ENCODE measurements around the gene FBXO41. TPM values are rescaled to one million over a fixed set of nuclear protein-coding genes. Genes with fewer than 3 reads are reported as not detected.

The FBXO41 gene
- total and polyA plus RNA-seq, 10 of the 15 experiments (the other 5 are each of a cell fraction or from before 2014, with no cell fraction given), result 1.9 to 38.9 (median 11.3) TPM

DNA sequence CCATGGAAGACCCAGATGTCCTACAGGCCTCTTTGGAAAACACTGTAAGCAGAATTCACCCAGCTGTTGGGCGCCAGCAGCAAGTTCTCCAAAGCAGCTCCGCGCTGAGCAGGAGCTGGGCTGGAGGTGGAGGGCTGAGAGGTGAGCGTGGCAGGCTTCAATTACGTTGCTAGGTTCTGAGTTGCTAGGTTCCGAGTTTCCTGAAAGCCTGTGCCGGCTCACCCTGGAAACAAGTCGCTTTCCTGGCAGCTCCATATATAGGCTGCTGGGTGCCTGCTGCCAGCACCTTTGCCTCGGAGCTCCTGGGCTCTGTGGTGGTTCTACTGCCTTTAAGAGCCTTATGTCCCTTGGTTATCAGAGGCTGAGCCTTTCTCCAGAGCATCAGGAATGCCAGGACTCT, 23.4 kb upstream of the FBXO41 start:
- intact Hi-C loops (cut with micrococcal nuclease; ENCODE audit: unreplicated experiment) (no loop called here), in situ Hi-C loops (cut with MboI) (no loop called here)
- ChIA-PET SMC1A (ENCODE audit: uncharacterized antibody, unreplicated experiment) (no interaction called here), POLR2A (no interaction called here), RAD21 (ENCODE audit: unreplicated experiment) (no interaction called here), CTCF (interaction anchor here (0.6 kb wide), 1 partner anchor 16 kb away, joined by 3 read pairs; no protein-coding TSS in a partner anchor)
- Histone ChIP-seq H3K27me3 (replicated peaks in 1 of 2; ENCODE audit: control insufficient read depth in 2 of 2, insufficient read depth in 2 of 2, low read length in 1 of 2) (peaks cover 0 to 2% of the 10 kb centered on the region in 2 experiments; a peak in 3 of 4 replicates), H3K9ac (ENCODE audit: control insufficient read depth, insufficient read depth, low read length) (no peak overlapping the region), H4K20me1 (ENCODE audit: control insufficient read depth, insufficient read depth) (no peaks in the 10 kb centered on the region), H3K4me3 (no peak overlapping the region), H3K36me3 (ENCODE audit: control insufficient read depth in 2 of 2, insufficient read depth in 2 of 2, low read length in 1 of 2) (no peaks in the 10 kb centered on the region), H3K79me2 (ENCODE audit: control insufficient read depth, insufficient read depth, low read length) (no peaks in the 10 kb centered on the region), H3K4me1 (ENCODE audit: control insufficient read depth, insufficient read depth, low read length) (no peaks in the 10 kb centered on the region), H3K27ac (ENCODE audit: control insufficient read depth, insufficient read depth) (no peak overlapping the region), H3K9me3 (replicated peaks; ENCODE audit: control insufficient read depth, insufficient read depth, low read length) (no peaks in the 10 kb centered on the region), H2AFZ (ENCODE audit: control insufficient read depth, low read depth, low read length) (no peak overlapping the region), H3K4me2 (ENCODE audit: control insufficient read depth, insufficient read depth) (no peak overlapping the region)
- WGBS (ENCODE audit: insufficient coverage, insufficient replicate concordance, low lambda C conversion rate, missing lambda C conversion rate), result 29% methylated on average over 9 of the region's 9 CpGs
- FAIRE-seq (no peak), DNase-seq (ENCODE audit: low read depth, low spot score) (no peak), ATAC-seq (no peak)
- TF ChIP-seq ZNF207 (IDR thresholded peaks at IDR 0.05; ENCODE audit: borderline replicate concordance) (no peak), NRF1 (conservative IDR thresholded peaks at IDR 0.05; ENCODE audit: low read depth, low read length) (no peak), NFIC (IDR thresholded peaks at IDR 0.05; ENCODE audit: low read depth, low read length) (no peak), NR2C2 (IDR thresholded peaks at IDR 0.05; ENCODE audit: borderline replicate concordance, control insufficient read depth, insufficient read length, low read depth) (no peak), EP300 (IDR thresholded peaks at IDR 0.05; ENCODE audit: borderline replicate concordance in 1 of 2, control insufficient read depth in 1 of 2, low read depth in 2 of 2, low read length in 2 of 2) (no peak)
- TF ChIP-seq, protein P1, sequence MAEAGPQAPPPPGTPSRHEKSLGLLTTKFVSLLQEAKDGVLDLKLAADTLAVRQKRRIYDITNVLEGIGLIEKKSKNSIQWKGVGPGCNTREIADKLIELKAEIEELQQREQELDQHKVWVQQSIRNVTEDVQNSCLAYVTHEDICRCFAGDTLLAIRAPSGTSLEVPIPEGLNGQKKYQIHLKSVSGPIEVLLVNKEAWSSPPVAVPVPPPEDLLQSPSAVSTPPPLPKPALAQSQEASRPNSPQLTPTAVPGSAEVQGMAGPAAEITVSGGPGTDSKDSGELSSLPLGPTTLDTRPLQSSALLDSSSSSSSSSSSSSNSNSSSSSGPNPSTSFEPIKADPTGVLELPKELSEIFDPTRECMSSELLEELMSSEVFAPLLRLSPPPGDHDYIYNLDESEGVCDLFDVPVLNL (IDR thresholded peaks at IDR 0.05; ENCODE audit: low read depth, low read length), result no peak
- TF ChIP-seq, protein P2, sequence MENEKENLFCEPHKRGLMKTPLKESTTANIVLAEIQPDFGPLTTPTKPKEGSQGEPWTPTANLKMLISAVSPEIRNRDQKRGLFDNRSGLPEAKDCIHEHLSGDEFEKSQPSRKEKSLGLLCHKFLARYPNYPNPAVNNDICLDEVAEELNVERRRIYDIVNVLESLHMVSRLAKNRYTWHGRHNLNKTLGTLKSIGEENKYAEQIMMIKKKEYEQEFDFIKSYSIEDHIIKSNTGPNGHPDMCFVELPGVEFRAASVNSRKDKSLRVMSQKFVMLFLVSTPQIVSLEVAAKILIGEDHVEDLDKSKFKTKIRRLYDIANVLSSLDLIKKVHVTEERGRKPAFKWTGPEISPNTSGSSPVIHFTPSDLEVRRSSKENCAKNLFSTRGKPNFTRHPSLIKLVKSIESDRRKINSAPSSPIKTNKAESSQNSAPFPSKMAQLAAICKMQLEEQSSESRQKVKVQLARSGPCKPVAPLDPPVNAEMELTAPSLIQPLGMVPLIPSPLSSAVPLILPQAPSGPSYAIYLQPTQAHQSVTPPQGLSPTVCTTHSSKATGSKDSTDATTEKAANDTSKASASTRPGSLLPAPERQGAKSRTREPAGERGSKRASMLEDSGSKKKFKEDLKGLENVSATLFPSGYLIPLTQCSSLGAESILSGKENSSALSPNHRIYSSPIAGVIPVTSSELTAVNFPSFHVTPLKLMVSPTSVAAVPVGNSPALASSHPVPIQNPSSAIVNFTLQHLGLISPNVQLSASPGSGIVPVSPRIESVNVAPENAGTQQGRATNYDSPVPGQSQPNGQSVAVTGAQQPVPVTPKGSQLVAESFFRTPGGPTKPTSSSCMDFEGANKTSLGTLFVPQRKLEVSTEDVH (IDR thresholded peaks at IDR 0.05; ENCODE audit: low read depth, partially characterized antibody), result no peak
- BruUV-seq (replicated peaks), result no TSS peak

Measured in GM12878 (cell line).